HepG2 (cell line): Measurements from ENCODE around the gene DTYMK. TPM values are rescaled to one million over a fixed set of nuclear protein-coding genes. Genes with fewer than 3 reads are reported as not detected.

Source experiments
- ARNTL ChIP-seq: sonication (generic); formaldehyde crosslinking; IDR thresholded peaks from 2 replicates; pipeline ENCODE4 v1.4.0; 2020; ENCODE audit warnings: mild to moderate bottlenecking, missing genetic modification reagents
- BORCS8-MEF2B ChIP-seq: sonication (generic); formaldehyde crosslinking; IDR thresholded peaks from 2 replicates; pipeline ENCODE4 v1.8.0; 2022; ENCODE audit warnings: mild to moderate bottlenecking, missing genetic modification reagents
- CBX1 ChIP-seq: IDR thresholded peaks from one replicate; pipeline ENCODE4 v1.6.1; 2016; ENCODE audit warnings: antibody characterized with exemption, low read depth
- CREB1 ChIP-seq, 2 experiments: fragments of 450-650 bp in 1 of 2; IDR thresholded peaks; 2 replicates each; pipeline ENCODE4 v1.6.1; 2016 to 2017; ENCODE audit warnings: control low read depth in 1 of 2, mild to moderate bottlenecking in 1 of 2, missing compliant biosample characterization in 1 of 2, missing genetic modification characterization in 1 of 2
- ERF ChIP-seq: IDR thresholded peaks from 2 replicates; pipeline ENCODE4 v1.6.1; 2018; ENCODE audit warnings: missing biosample characterization, missing genetic modification reagents
- GATAD1 ChIP-seq: IDR thresholded peaks from 2 replicates; pipeline ENCODE4 v1.6.1; 2016; ENCODE audit warnings: missing genetic modification reagents, missing compliant biosample characterization
- SIX4 ChIP-seq: sonication (generic); formaldehyde crosslinking; IDR thresholded peaks from 2 replicates; pipeline ENCODE4 v1.4.0; 2020; ENCODE audit warnings: missing genetic modification reagents
- STAG1 ChIP-seq: sonication (generic); formaldehyde crosslinking; IDR thresholded peaks from 2 replicates; pipeline ENCODE4 v1.4.0; 2020; ENCODE audit warnings: missing genetic modification reagents
- TARDBP ChIP-seq: sonication (generic); formaldehyde crosslinking; IDR thresholded peaks from 2 replicates; pipeline ENCODE4 v1.8.0; 2022; ENCODE audit warnings: mild to moderate bottlenecking, missing genetic modification reagents
- YEATS2 ChIP-seq: sonication (generic); formaldehyde crosslinking; IDR thresholded peaks from 2 replicates; pipeline ENCODE4 v1.4.0; 2020; ENCODE audit warnings: missing genetic modification reagents, borderline replicate concordance
- ZNF101 ChIP-seq: sonication (generic); formaldehyde crosslinking; IDR thresholded peaks from 2 replicates; pipeline ENCODE4 v1.4.0; 2020; ENCODE audit warnings: mild to moderate bottlenecking, low read depth, missing genetic modification reagents, borderline replicate concordance
- ZNF850 ChIP-seq: sonication (generic); formaldehyde crosslinking; conservative IDR thresholded peaks from 2 replicates; pipeline ENCODE4 v1.9.0; 2021; ENCODE audit warnings: mild to moderate bottlenecking, missing genetic modification reagents
- polyA plus RNA-seq, 8 experiments: library from polyadenylated mRNA; depleted of rRNA in 3 of 8; stranded (reverse) in 7 of 8; unstranded in 1 of 8; fragments of >200 nt; fragmentation: Illumina TruSeq in 4 of 8; extraction: Trizol in 4 of 8; gene quantifications; 2 replicates each; pipeline versions ENCODE4 v1.2.1 to v1.2.3, GENCODE V29; 2011 to 2016; ENCODE audit warnings: low read depth in 4 of 8, missing spikeins in 1 of 8, mixed read lengths in 1 of 8; ENCODE audit not compliant: insufficient read depth in 1 of 8
- total RNA-seq, 5 experiments: library from RNA; depleted of rRNA; stranded (reverse); fragments of >200 nt; fragmentation: Illumina TruSeq; extraction: Trizol; gene quantifications; 2 replicates each; pipeline ENCODE4 v1.2.3, GENCODE V29; 2016; ENCODE audit warnings: low read depth in 1 of 5
- TF ChIP-seq, protein P1 (sequence below), 2 experiments: sonication (generic) in 1 of 2; formaldehyde crosslinking in 1 of 2; IDR thresholded peaks; 2 replicates each; pipeline versions ENCODE4 v1.4.0 to v1.6.1; 2018 to 2020; ENCODE audit warnings: missing genetic modification reagents in 2 of 2, borderline replicate concordance in 1 of 2, low read depth in 1 of 2, mild to moderate bottlenecking in 1 of 2, missing biosample characterization in 1 of 2
- TF ChIP-seq, protein P2 (sequence below): sonication (generic); formaldehyde crosslinking; IDR thresholded peaks from 2 replicates; pipeline ENCODE4 v1.4.0; 2020; ENCODE audit warnings: mild to moderate bottlenecking, missing genetic modification reagents
- TF ChIP-seq, protein P3 (sequence below): sonication (generic); formaldehyde crosslinking; IDR thresholded peaks from 2 replicates; pipeline ENCODE4 v1.4.0; 2020; ENCODE audit warnings: missing genetic modification reagents
- TF ChIP-seq, protein P4 (sequence below): sonication (generic); formaldehyde crosslinking; IDR thresholded peaks from 2 replicates; pipeline ENCODE4 v1.4.0; 2020; ENCODE audit warnings: missing genetic modification reagents
- TF ChIP-seq, protein P5 (sequence below): sonication (generic); formaldehyde crosslinking; IDR thresholded peaks from 2 replicates; pipeline ENCODE4 v1.4.0; 2020; ENCODE audit warnings: mild to moderate bottlenecking, missing genetic modification reagents

Gene DTYMK
- total and polyA plus RNA-seq, 2 of the 13 experiments (the other 11 are each of a cell fraction or from before 2014, with no cell fraction given), result 57.5 to 134 TPM

DNA sequence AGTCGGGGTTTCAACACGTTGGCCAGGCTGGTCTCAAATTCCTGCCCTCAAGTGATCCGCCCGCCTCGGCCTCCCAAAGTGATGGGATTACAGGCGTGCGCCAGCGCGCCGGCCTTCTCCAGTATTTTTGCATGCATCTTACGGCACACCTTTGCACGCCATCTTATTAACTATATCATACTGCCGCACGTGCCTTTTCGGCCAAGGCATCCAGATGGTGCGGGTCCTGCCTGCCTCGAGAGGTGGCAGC lies 14.5 kb upstream of the DTYMK start (continued):
- TF ChIP-seq, protein P1, sequence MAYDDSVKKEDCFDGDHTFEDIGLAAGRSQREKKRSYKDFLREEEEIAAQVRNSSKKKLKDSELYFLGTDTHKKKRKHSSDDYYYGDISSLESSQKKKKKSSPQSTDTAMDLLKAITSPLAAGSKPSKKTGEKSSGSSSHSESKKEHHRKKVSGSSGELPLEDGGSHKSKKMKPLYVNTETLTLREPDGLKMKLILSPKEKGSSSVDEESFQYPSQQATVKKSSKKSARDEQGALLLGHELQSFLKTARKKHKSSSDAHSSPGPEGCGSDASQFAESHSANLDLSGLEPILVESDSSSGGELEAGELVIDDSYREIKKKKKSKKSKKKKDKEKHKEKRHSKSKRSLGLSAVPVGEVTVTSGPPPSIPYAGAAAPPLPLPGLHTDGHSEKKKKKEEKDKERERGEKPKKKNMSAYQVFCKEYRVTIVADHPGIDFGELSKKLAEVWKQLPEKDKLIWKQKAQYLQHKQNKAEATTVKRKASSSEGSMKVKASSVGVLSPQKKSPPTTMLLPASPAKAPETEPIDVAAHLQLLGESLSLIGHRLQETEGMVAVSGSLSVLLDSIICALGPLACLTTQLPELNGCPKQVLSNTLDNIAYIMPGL (CRISPR knock-in tag; IDR thresholded peaks at IDR 0.05; ENCODE audit: borderline replicate concordance in 1 of 2, low read depth in 1 of 2), result no peak; a peak in 1 of 4 replicates
- no peak for TF ChIP-seq ARNTL (CRISPR knock-in tag)
- no peak for TF ChIP-seq ERF (CRISPR knock-in tag)
- no peak for TF ChIP-seq ZNF850 (CRISPR knock-in tag)
- TF ChIP-seq TARDBP (CRISPR knock-in tag), result no peak
- peak; percentile 73; the same call in 1 of the 2 replicates for TF ChIP-seq GATAD1
- TF ChIP-seq, protein P2, sequence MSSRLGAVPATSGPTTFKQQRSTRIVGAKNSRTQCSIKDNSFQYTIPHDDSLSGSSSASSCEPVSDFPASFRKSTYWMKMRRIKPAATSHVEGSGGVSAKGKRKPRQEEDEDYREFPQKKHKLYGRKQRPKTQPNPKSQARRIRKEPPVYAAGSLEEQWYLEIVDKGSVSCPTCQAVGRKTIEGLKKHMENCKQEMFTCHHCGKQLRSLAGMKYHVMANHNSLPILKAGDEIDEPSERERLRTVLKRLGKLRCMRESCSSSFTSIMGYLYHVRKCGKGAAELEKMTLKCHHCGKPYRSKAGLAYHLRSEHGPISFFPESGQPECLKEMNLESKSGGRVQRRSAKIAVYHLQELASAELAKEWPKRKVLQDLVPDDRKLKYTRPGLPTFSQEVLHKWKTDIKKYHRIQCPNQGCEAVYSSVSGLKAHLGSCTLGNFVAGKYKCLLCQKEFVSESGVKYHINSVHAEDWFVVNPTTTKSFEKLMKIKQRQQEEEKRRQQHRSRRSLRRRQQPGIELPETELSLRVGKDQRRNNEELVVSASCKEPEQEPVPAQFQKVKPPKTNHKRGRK (CRISPR knock-in tag), result no peak
- TF ChIP-seq STAG1 (CRISPR knock-in tag), result no peak; the same call in 1 of the 2 replicates
- no peak for TF ChIP-seq BORCS8-MEF2B (CRISPR knock-in tag)
- TF ChIP-seq ZNF101 (CRISPR knock-in tag), result no peak
- TF ChIP-seq, protein P3, sequence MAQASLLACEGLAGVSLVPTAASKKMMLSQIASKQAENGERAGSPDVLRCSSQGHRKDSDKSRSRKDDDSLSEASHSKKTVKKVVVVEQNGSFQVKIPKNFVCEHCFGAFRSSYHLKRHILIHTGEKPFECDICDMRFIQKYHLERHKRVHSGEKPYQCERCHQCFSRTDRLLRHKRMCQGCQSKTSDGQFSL (CRISPR knock-in tag), result no peak
- TF ChIP-seq, protein P4, sequence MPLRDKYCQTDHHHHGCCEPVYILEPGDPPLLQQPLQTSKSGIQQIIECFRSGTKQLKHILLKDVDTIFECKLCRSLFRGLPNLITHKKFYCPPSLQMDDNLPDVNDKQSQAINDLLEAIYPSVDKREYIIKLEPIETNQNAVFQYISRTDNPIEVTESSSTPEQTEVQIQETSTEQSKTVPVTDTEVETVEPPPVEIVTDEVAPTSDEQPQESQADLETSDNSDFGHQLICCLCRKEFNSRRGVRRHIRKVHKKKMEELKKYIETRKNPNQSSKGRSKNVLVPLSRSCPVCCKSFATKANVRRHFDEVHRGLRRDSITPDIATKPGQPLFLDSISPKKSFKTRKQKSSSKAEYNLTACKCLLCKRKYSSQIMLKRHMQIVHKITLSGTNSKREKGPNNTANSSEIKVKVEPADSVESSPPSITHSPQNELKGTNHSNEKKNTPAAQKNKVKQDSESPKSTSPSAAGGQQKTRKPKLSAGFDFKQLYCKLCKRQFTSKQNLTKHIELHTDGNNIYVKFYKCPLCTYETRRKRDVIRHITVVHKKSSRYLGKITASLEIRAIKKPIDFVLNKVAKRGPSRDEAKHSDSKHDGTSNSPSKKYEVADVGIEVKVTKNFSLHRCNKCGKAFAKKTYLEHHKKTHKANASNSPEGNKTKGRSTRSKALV (CRISPR knock-in tag), result no peak
- 0 out of 2 replicates have a peak, but pooled peaks have one; percentile 17 for TF ChIP-seq SIX4
- no peak for TF ChIP-seq CBX1
- no peak for TF ChIP-seq CREB1 (IDR thresholded peaks at IDR 0.05)
- no peak for TF ChIP-seq CREB1 (CRISPR knock-in tag; IDR thresholded peaks at IDR 0.05)
- TF ChIP-seq, protein P5, sequence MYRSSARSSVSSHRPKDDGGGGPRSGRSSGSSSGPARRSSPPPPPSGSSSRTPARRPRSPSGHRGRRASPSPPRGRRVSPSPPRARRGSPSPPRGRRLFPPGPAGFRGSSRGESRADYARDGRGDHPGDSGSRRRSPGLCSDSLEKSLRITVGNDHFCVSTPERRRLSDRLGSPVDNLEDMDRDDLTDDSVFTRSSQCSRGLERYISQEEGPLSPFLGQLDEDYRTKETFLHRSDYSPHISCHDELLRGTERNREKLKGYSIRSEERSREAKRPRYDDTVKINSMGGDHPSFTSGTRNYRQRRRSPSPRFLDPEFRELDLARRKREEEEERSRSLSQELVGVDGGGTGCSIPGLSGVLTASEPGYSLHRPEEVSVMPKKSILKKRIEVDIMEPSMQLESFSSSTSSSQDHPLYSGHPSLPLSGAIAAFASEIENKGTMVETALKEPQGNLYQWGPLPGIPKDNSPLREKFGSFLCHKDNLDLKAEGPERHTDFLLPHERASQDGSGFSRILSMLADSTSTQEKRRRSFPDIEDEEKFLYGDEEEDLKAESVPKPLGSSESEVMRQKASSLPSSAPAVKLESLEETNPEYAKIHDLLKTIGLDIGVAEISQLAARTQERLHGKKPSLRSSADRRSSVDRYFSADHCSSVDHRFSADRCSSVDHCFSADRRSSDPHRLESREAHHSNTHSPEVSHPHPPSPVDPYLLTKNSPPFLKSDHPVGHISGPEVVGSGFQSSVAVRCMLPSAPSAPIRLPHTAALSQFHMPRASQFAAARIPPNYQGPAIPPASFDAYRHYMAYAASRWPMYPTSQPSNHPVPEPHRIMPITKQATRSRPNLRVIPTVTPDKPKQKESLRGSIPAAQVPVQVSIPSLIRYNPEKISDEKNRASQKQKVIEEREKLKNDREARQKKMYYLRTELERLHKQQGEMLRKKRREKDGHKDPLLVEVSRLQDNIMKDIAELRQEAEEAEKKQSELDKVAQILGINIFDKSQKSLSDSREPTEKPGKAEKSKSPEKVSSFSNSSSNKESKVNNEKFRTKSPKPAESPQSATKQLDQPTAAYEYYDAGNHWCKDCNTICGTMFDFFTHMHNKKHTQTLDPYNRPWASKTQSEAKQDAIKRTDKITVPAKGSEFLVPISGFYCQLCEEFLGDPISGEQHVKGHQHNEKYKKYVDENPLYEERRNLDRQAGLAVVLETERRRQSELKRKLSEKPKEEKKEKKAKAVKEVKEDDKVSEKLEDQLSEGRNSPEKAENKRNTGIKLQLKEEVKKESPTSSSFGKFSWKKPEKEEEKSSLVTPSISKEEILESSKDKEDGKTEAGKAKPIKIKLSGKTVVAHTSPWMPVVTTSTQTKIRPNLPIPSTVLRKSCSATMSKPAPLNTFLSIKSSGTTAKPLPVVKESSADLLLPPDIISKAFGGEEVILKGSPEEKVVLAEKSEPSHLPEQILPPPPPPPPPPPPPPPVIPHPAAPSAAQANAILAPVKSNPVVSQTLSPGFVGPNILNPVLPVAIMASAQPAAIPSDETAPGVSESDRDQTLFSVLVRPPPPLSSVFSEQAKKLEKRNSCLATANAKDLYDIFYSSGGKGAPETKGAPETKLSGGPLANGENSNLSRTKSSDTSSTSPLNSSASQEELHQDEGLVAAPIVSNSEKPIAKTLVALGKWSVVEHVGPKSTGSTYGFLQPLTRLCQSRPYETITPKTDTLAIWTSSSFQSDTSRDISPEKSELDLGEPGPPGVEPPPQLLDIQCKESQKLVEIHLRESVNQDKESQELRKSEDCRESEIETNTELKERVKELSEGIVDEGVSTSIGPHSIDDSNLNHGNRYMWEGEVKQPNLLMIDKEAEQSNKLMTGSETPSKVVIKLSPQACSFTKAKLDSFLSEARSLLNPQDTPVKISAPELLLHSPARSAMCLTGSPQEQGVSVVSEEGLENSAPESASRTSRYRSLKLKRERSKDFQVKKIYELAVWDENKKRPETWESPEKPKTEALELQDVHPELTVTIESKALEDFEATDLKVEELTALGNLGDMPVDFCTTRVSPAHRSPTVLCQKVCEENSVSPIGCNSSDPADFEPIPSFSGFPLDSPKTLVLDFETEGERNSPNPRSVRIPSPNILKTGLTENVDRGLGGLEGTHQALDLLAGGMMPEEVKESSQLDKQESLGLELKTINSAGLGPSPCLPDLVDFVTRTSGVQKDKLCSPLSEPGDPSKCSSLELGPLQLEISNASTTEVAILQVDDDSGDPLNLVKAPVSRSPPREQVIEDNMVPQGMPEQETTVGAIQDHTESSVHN (CRISPR knock-in tag), result no peak
- 0 out of 2 replicates have a peak, but pooled peaks have one; percentile 71 for TF ChIP-seq YEATS2
